ENCODE data around the gene LDB3. TPM values are rescaled to one million over a fixed set of nuclear protein-coding genes. Genes with fewer than 3 reads are reported as not detected.

Gene LDB3
- total RNA-seq, 1 donor from 2014 or later, result 0.46 TPM

- no peak overlapping the region for H3K4me3 Mint-ChIP-seq (ENCODE audit: unreplicated experiment)
- peaks cover 3% of the 10 kb centered on the region for H3K27me3 Mint-ChIP-seq (ENCODE audit: unreplicated experiment)
- H3K9me3 Mint-ChIP-seq (ENCODE audit: unreplicated experiment), result no peaks in the 10 kb centered on the region
- H3K36me3 Mint-ChIP-seq (ENCODE audit: unreplicated experiment), result no peaks in the 10 kb centered on the region
- H3K27ac Mint-ChIP-seq (ENCODE audit: unreplicated experiment), result no peak overlapping the region
- no peak for DNase-seq (ENCODE audit: extremely low spot score, unreplicated experiment)
- TF ChIP-seq, protein P1, sequence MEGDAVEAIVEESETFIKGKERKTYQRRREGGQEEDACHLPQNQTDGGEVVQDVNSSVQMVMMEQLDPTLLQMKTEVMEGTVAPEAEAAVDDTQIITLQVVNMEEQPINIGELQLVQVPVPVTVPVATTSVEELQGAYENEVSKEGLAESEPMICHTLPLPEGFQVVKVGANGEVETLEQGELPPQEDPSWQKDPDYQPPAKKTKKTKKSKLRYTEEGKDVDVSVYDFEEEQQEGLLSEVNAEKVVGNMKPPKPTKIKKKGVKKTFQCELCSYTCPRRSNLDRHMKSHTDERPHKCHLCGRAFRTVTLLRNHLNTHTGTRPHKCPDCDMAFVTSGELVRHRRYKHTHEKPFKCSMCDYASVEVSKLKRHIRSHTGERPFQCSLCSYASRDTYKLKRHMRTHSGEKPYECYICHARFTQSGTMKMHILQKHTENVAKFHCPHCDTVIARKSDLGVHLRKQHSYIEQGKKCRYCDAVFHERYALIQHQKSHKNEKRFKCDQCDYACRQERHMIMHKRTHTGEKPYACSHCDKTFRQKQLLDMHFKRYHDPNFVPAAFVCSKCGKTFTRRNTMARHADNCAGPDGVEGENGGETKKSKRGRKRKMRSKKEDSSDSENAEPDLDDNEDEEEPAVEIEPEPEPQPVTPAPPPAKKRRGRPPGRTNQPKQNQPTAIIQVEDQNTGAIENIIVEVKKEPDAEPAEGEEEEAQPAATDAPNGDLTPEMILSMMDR (IDR thresholded peaks at IDR 0.05), result no peak
- no peaks in the 10 kb centered on the region for H3K4me1 Mint-ChIP-seq (ENCODE audit: unreplicated experiment)
Observed at GRCh38 chr10:86727470-86727869, 59.2 kb downstream of the LDB3 start.

DNA sequence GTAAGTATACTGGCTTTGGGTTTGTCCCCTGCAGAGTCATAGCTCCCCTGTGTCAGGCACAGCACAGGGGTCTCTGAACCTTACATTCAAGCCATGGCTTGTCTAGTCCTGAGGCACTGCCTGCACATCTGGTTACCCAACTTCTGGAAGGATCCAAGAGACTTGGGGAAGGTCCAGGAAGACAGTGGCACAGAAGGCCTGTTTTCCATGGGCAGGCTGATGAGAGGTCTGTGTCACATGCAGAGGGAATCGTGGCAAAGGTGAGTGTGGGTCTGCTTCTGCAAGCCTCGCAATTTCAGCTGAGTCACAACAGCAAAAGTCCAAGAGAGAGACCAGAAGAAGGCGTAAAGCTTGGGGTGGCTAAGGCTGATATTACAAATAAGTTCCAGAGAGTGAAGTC is 59.7 kb downstream of the LDB3 start:
- Mint-ChIP-seq H3K9me3 (ENCODE audit: unreplicated experiment) (no peaks in the 10 kb centered on the region), H3K36me3 (ENCODE audit: unreplicated experiment) (no peaks in the 10 kb centered on the region), H3K4me1 (ENCODE audit: unreplicated experiment) (no peaks in the 10 kb centered on the region), H3K27ac (ENCODE audit: unreplicated experiment) (no peak overlapping the region), H3K4me3 (ENCODE audit: unreplicated experiment) (no peak overlapping the region), H3K27me3 (ENCODE audit: unreplicated experiment) (peaks cover 3% of the 10 kb centered on the region)
- DNase-seq (ENCODE audit: extremely low spot score, unreplicated experiment), result no peak
- TF ChIP-seq, protein P1 (IDR thresholded peaks at IDR 0.05), result no peak

- TF ChIP-seq, protein P1 (IDR thresholded peaks at IDR 0.05), result no peak
- no peak overlapping the region for H3K27ac Mint-ChIP-seq (ENCODE audit: unreplicated experiment)
- H3K9me3 Mint-ChIP-seq (ENCODE audit: unreplicated experiment), result no peaks in the 10 kb centered on the region
- no peak overlapping the region for H3K4me3 Mint-ChIP-seq (ENCODE audit: unreplicated experiment)
- no peak for DNase-seq (ENCODE audit: extremely low spot score, unreplicated experiment)
- H3K36me3 Mint-ChIP-seq (ENCODE audit: unreplicated experiment), result no peaks in the 10 kb centered on the region
- no peaks in the 10 kb centered on the region for H3K4me1 Mint-ChIP-seq (ENCODE audit: unreplicated experiment)
- peaks cover 3% of the 10 kb centered on the region for H3K27me3 Mint-ChIP-seq (ENCODE audit: unreplicated experiment)
Observed at GRCh38 chr10:86729677-86730076, 61.4 kb downstream of the LDB3 start.

DNA sequence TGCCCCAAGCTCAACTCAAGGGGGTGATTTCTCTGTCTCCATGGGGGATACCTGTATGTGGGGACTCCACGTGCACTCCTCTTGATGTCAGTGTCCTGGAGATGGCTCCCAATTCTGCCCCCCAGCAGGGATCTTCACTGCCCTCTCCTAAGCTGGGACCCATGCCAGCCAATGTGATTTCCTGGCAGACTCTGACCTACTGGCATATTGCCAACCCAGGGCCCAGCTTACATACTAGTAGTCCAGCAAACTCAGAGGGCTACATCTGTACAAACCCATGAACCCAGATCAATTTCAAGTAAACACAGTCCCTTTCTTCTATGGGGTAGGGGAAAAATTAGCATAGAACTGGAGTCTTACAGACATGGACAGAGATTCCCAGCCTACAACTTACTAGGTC is 61.9 kb downstream of the LDB3 start:
- H3K9me3 Mint-ChIP-seq (ENCODE audit: unreplicated experiment), result no peaks in the 10 kb centered on the region
- DNase-seq (ENCODE audit: extremely low spot score, unreplicated experiment), result no peak
- TF ChIP-seq, protein P1 (IDR thresholded peaks at IDR 0.05), result no peak
- H3K4me3 Mint-ChIP-seq (ENCODE audit: unreplicated experiment), result no peak overlapping the region
- peaks cover 3% of the 10 kb centered on the region for H3K27me3 Mint-ChIP-seq (ENCODE audit: unreplicated experiment)
- no peaks in the 10 kb centered on the region for H3K36me3 Mint-ChIP-seq (ENCODE audit: unreplicated experiment)
- no peak overlapping the region for H3K27ac Mint-ChIP-seq (ENCODE audit: unreplicated experiment)
- no peaks in the 10 kb centered on the region for H3K4me1 Mint-ChIP-seq (ENCODE audit: unreplicated experiment)

DNA sequence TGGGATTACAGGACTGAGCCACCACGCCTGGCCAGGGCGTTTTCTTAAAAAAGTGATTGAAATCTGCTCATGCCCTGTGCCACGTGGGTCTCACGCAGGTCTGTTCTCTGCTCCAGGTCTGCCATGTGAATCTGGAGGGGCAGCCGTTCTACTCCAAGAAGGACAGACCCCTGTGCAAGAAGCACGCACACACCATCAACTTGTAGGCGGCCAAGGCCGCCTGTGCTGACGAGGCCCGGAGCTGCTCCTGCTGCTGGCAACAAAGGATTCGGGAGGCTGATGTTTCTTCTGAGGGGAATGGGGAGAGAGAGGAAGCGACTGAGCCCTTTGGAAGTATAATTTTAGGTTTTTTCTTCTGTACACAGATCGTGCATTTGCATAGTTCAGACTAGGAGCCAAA is 64.5 kb downstream of the LDB3 start:
- Mint-ChIP-seq H3K4me1 (ENCODE audit: unreplicated experiment) (no peaks in the 10 kb centered on the region), H3K4me3 (ENCODE audit: unreplicated experiment) (no peak overlapping the region), H3K27me3 (ENCODE audit: unreplicated experiment) (no peaks in the 10 kb centered on the region), H3K27ac (ENCODE audit: unreplicated experiment) (no peak overlapping the region), H3K9me3 (ENCODE audit: unreplicated experiment) (no peaks in the 10 kb centered on the region), H3K36me3 (ENCODE audit: unreplicated experiment) (no peaks in the 10 kb centered on the region)
- TF ChIP-seq, protein P1 (IDR thresholded peaks at IDR 0.05), result no peak
- no peak for DNase-seq (ENCODE audit: extremely low spot score, unreplicated experiment)

All from osteocyte (in vitro differentiated cells).